ENCODE data around the gene OSBPL7. TPM values are rescaled to one million over a fixed set of nuclear protein-coding genes. Genes with fewer than 3 reads are reported as not detected.

The OSBPL7 gene
- total RNA-seq, 1 donor from 2014 or later = 14.4 TPM

DNA sequence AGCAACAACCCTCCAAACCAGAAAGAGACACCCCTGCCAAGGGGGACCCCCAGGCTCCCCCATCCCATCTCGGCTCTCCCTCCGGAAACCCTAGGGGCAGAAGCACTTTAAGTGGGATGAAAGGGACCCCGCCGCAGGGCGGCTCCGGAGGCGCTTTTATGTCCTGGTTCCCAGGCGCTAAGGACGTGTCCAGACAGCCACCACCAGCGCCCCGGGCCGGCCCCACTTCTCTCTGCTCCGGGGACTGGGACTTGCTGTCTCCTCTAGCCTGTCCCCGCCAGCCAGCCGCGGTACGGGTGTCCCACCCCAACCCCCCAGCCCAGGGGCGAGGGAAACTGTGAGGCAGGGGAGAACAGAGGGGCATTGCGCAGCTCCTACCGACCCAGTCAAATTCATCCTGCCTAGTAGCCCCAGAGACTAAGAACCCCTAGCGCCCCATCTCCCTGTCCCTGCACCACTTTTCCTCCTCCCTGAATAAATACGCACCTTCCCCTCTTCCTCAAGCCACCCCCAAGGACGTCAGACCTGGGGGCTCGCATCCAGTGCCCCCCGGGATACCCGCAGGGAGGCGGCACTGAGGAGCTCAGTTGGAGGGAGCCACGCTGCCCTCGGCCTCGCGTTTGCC lies 25.2 kb upstream of the OSBPL7 start:
- no peak overlapping the region for H3K4me3 ChIP-seq
- H3K9me3 ChIP-seq = no peaks in the 10 kb centered on the region
- DNase-seq (no peak), ATAC-seq (no peak)
- H3K36me3 ChIP-seq = no peaks in the 10 kb centered on the region
- peaks cover 65% of the 10 kb centered on the region for H3K27me3 ChIP-seq
- H3K4me1 ChIP-seq = peaks cover 26% of the 10 kb centered on the region
- TF ChIP-seq, protein P1, sequence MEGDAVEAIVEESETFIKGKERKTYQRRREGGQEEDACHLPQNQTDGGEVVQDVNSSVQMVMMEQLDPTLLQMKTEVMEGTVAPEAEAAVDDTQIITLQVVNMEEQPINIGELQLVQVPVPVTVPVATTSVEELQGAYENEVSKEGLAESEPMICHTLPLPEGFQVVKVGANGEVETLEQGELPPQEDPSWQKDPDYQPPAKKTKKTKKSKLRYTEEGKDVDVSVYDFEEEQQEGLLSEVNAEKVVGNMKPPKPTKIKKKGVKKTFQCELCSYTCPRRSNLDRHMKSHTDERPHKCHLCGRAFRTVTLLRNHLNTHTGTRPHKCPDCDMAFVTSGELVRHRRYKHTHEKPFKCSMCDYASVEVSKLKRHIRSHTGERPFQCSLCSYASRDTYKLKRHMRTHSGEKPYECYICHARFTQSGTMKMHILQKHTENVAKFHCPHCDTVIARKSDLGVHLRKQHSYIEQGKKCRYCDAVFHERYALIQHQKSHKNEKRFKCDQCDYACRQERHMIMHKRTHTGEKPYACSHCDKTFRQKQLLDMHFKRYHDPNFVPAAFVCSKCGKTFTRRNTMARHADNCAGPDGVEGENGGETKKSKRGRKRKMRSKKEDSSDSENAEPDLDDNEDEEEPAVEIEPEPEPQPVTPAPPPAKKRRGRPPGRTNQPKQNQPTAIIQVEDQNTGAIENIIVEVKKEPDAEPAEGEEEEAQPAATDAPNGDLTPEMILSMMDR (IDR thresholded peaks at IDR 0.05) = no peak
- no peak overlapping the region for H3K27ac ChIP-seq
- intact Hi-C loops (cut with DNase I) = no loop called here

DNA sequence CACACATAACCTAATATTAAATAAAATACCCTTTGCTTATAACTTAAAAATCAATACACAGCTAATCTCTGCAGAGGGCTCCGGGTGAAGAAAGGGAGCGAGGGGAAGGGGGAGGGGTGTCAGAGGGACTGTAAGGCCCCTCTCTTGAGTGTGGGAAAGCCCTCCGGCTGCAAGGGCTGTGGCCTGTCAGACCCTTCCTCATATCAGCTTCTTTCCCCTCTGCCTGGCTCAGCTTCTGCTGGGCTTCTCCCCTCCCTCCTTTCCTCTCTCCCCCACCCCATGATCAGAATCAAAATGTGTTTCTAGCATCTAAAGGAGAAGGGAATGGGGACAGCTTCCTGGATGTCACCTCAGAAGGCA lies 24.1 kb upstream of the OSBPL7 start:
- Histone ChIP-seq H3K27ac (no peak overlapping the region), H3K4me1 (peaks cover 24% of the 10 kb centered on the region), H3K4me3 (no peak overlapping the region), H3K9me3 (no peaks in the 10 kb centered on the region), H3K27me3 (peaks cover 54% of the 10 kb centered on the region), H3K36me3 (no peaks in the 10 kb centered on the region)
- intact Hi-C loops (cut with DNase I) = no loop called here
- TF ChIP-seq, protein P1 (IDR thresholded peaks at IDR 0.05) = no peak
- ATAC-seq (no peak), DNase-seq (no peak)

DNA sequence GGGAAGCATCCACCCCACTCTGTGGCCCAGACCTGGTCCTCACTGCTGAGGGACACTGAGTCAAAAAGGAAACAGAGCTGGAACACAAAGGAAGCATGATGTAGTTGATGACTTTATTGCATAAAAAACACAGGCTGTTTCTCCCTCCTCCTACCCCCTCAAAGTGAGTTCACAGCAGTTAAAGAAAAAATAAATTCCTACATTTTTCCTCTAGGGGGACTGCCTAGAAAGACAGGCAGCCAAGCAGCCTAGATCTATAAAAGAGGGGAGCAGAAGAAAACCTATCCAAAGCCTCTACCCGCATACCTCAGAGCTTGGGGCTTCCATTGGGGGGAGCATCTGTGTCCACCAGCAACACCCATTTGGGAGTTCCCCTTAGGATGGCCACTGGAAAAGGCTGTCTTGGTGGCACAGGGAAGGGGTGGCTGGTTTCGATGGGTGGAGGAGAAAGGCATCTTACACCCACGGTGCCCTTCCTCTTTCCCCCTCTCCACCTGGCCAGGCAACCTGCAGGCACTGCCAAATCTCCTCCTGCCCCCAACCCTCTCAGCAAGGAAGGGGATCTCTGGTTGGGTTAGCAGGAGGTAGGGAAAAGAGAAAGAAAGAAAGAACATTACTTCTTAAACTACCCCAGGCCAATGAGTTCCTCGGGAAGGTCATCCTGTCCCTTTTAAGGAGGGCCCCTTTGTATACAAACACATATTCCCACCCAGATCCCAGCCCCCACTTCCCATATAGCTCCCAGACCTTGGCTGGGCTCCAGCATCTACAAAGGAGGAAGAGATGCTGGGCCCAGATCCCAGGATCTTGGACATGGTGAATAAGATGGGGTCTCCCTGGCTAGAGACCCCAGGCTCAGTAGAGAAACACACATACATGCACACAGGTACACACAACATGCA lies 23.5 kb upstream of the OSBPL7 start:
- no peak overlapping the region for H3K27ac ChIP-seq
- no peak for DNase-seq
- H3K4me3 ChIP-seq = no peak overlapping the region
- TF ChIP-seq, protein P1 (IDR thresholded peaks at IDR 0.05) = peak; percentile 15
- peaks cover 26% of the 10 kb centered on the region for H3K4me1 ChIP-seq
- H3K36me3 ChIP-seq = no peaks in the 10 kb centered on the region
- peaks cover 48% of the 10 kb centered on the region for H3K27me3 ChIP-seq
- intact Hi-C loops (cut with DNase I) = loop anchor here (5.0 kb wide), 1 partner anchor 47 kb away; no protein-coding TSS in a partner anchor
- ATAC-seq = no peak
- H3K9me3 ChIP-seq = no peaks in the 10 kb centered on the region

DNA sequence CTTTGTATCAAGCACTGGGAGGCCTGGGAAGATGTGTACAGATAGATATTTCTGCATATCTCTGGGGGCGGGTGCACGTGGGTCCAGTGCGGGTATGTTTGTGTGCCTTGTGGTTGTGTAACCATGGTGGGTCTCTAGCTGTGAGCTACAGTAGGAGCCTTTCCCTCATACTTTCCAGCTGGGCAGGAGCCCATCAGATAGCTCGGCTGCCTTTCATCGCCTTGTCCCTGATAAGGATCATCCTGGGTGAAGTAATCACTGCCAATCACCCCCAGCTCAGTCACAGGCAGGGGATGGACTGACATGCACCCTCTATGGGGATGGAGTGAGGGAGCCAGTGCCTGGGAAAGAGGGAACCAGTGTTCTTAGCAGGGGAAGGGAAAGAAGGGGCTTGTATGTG lies 22.6 kb upstream of the OSBPL7 start:
- no peaks in the 10 kb centered on the region for H3K36me3 ChIP-seq
- DNase-seq (no peak), ATAC-seq (no peak)
- H3K27ac ChIP-seq = no peak overlapping the region
- peaks cover 31% of the 10 kb centered on the region for H3K4me1 ChIP-seq
- no peak overlapping the region for H3K4me3 ChIP-seq
- H3K27me3 ChIP-seq = peaks cover 42% of the 10 kb centered on the region
- intact Hi-C loops (cut with DNase I) = loop anchor here (5.0 kb wide), 1 partner anchor 48 kb away; no protein-coding TSS in a partner anchor
- H3K9me3 ChIP-seq = no peaks in the 10 kb centered on the region
- TF ChIP-seq, protein P1 (IDR thresholded peaks at IDR 0.05) = no peak

DNA sequence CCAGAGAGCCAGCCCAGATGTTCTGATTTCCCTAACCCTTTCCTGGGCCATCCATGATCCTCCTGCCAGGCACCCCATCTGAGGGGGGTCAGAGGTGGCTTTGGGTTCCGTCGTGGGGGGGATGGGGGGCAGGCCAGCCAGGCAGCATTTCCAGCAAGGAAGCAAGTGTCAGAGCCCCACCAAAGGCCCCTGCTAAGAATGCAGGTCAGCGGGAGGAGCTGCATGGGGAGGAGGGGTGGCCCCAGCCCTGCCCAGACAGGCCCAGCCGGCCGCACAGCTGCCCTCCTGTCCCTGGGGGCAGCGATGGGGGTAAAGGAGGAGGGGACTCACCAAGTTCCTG lies 21.8 kb upstream of the OSBPL7 start:
- Histone ChIP-seq H3K4me3 (no peak overlapping the region), H3K9me3 (no peaks in the 10 kb centered on the region), H3K36me3 (peaks cover 7% of the 10 kb centered on the region), H3K4me1 (peaks cover 31% of the 10 kb centered on the region), H3K27ac (no peak overlapping the region), H3K27me3 (peaks cover 35% of the 10 kb centered on the region)
- intact Hi-C loops (cut with DNase I) = loop anchor here (5.0 kb wide), 1 partner anchor 49 kb away; no protein-coding TSS in a partner anchor
- DNase-seq = no peak
- TF ChIP-seq, protein P1 (IDR thresholded peaks at IDR 0.05) = no peak
- ATAC-seq = no peak
